ENCODE results near the gene ADIPOQ.
"Not testable (repeated sequence)": the region's sequence is repeated elsewhere in the genome, so short reads cannot be mapped to it uniquely, and the experiment has no call there.

Gene ADIPOQ

GRCh38 chr3:186896006-186896405 is 53.5 kb downstream of the ADIPOQ start:
- Mint-ChIP-seq H3K27ac (peak overlapping the region; percentile 66), H3K36me3 (ENCODE audit: low read depth) (peaks cover 5% of the 10 kb centered on the region), H3K4me1 (peaks cover 64% of the 10 kb centered on the region), H3K4me3 (no peak overlapping the region), H3K27me3 (ENCODE audit: low read depth, poor library complexity) (peaks cover 5% of the 10 kb centered on the region), H3K9me3 (peaks cover 8% of the 10 kb centered on the region)
- TF ChIP-seq CTCF (IDR thresholded peaks at IDR 0.05), result no peak
- no peak for DNase-seq

- Mint-ChIP-seq H3K4me3 (peak overlapping the region; percentile 57), H3K4me1 (peaks cover 64% of the 10 kb centered on the region), H3K9me3 (peaks cover 8% of the 10 kb centered on the region), H3K27me3 (ENCODE audit: low read depth, poor library complexity) (peaks cover 5% of the 10 kb centered on the region), H3K27ac (peak overlapping the region; percentile 66), H3K36me3 (ENCODE audit: low read depth) (peaks cover 5% of the 10 kb centered on the region)
- DNase-seq, result peak; percentile 31
- TF ChIP-seq CTCF (IDR thresholded peaks at IDR 0.05), result no peak
Measured at GRCh38 chr3:186896875-186897274, 54.4 kb downstream of the ADIPOQ start.

GRCh38 chr3:186901135-186901734 is 58.7 kb downstream of the ADIPOQ start:
- no peak for TF ChIP-seq CTCF (IDR thresholded peaks at IDR 0.05)
- Mint-ChIP-seq H3K9me3 (peaks cover 28% of the 10 kb centered on the region), H3K27ac (no peak overlapping the region), H3K4me3 (no peak overlapping the region), H3K27me3 (ENCODE audit: low read depth, poor library complexity) (peaks cover 3% of the 10 kb centered on the region), H3K36me3 (ENCODE audit: low read depth) (peaks cover 14% of the 10 kb centered on the region), H3K4me1 (peaks cover 43% of the 10 kb centered on the region)
- no peak for DNase-seq

- Mint-ChIP-seq H3K36me3 (ENCODE audit: low read depth) (peaks cover 11% of the 10 kb centered on the region), H3K9me3 (peaks cover 36% of the 10 kb centered on the region), H3K4me1 (peaks cover 42% of the 10 kb centered on the region), H3K4me3 (no peak overlapping the region), H3K27me3 (ENCODE audit: low read depth, poor library complexity) (peaks cover 3% of the 10 kb centered on the region), H3K27ac (no peak overlapping the region)
- TF ChIP-seq CTCF (IDR thresholded peaks at IDR 0.05), result no peak
- no peak for DNase-seq
Measured at GRCh38 chr3:186902154-186902553, 59.6 kb downstream of the ADIPOQ start.

GRCh38 chr3:186902713-186903112 is 60.2 kb downstream of the ADIPOQ start:
- Mint-ChIP-seq H3K4me1 (peaks cover 36% of the 10 kb centered on the region), H3K27me3 (ENCODE audit: low read depth, poor library complexity) (peaks cover 3% of the 10 kb centered on the region), H3K9me3 (peaks cover 41% of the 10 kb centered on the region), H3K4me3 (no peak overlapping the region), H3K36me3 (ENCODE audit: low read depth) (peaks cover 13% of the 10 kb centered on the region), H3K27ac (no peak overlapping the region)
- TF ChIP-seq CTCF (IDR thresholded peaks at IDR 0.05), result no peak
- DNase-seq, result no peak

GRCh38 chr3:186903676-186904075 is 61.2 kb downstream of the ADIPOQ start:
- peaks cover 28% of the 10 kb centered on the region for H3K4me1 Mint-ChIP-seq
- DNase-seq; H3K4me3 Mint-ChIP-seq; H3K27ac Mint-ChIP-seq; H3K27me3 Mint-ChIP-seq (ENCODE audit: low read depth, poor library complexity): not testable (repeated sequence)
- peaks cover 20% of the 10 kb centered on the region for H3K36me3 Mint-ChIP-seq (ENCODE audit: low read depth)
- peaks cover 51% of the 10 kb centered on the region for H3K9me3 Mint-ChIP-seq

GRCh38 chr3:186907075-186907474 is 64.6 kb downstream of the ADIPOQ start:
- DNase-seq; H3K27ac Mint-ChIP-seq; H3K4me3 Mint-ChIP-seq; H3K27me3 Mint-ChIP-seq (ENCODE audit: low read depth, poor library complexity): not testable (repeated sequence)
- Mint-ChIP-seq H3K4me1 (peaks cover 21% of the 10 kb centered on the region), H3K36me3 (ENCODE audit: low read depth) (peaks cover 20% of the 10 kb centered on the region), H3K9me3 (peaks cover 52% of the 10 kb centered on the region)

Measured in nephron progenitor cell (in vitro differentiated cells).